Measurements from ENCODE around the gene MRPL12. TPM values are rescaled to one million over a fixed set of nuclear protein-coding genes. Genes with fewer than 3 reads are reported as not detected.

MRPL12 gene
- total and polyA plus RNA-seq, 9 of the 15 experiments (the other 6 are each of a cell fraction or from before 2014, with no cell fraction given): 0.94 to 338 (median 100) TPM

- TF ChIP-seq NCOA2 (IDR thresholded peaks at IDR 0.05; ENCODE audit: partially characterized antibody in 2 of 2): no peak
- peak; percentile 85 for TF ChIP-seq SAP30 (IDR thresholded peaks at IDR 0.05; ENCODE audit: borderline replicate concordance, insufficient read depth, low read depth, low read length, poor library complexity, severe bottlenecking)
- no peak for TF ChIP-seq ZKSCAN8 (CRISPR knock-in tag; IDR thresholded peaks at IDR 0.05)
- no peak for TF ChIP-seq CEBPB (tag; IDR thresholded peaks at IDR 0.05)
- 0 out of 2 replicates have a peak, but pooled peaks have one; percentile 35 for TF ChIP-seq ZBTB9 (CRISPR knock-in tag; IDR thresholded peaks at IDR 0.05)
- TF ChIP-seq ZNF232 (CRISPR knock-in tag; IDR thresholded peaks at IDR 0.05): no peak
- no peak for TF ChIP-seq ZNF140 (CRISPR knock-in tag; IDR thresholded peaks at IDR 0.05)
- TF ChIP-seq TFAM (CRISPR knock-in tag; conservative IDR thresholded peaks at IDR 0.05): no peak
- TF ChIP-seq CHD2 (IDR thresholded peaks at IDR 0.05; ENCODE audit: low read depth, low read length): peak; percentile 90
- no peak for TF ChIP-seq MITF (IDR thresholded peaks at IDR 0.05)
- TF ChIP-seq ZBTB11 (CRISPR knock-in tag; IDR thresholded peaks at IDR 0.05): peak in 1 of 3 experiments; percentile 68; a peak in 2 of 6 replicates
- TF ChIP-seq CTBP1 (IDR thresholded peaks at IDR 0.05; ENCODE audit: borderline replicate concordance): peak; percentile 72
- TF ChIP-seq SMARCA4 (IDR thresholded peaks at IDR 0.05): no peak
- TF ChIP-seq HDGF (IDR thresholded peaks at IDR 0.05): no peak
- no peak for TF ChIP-seq RNF219 (CRISPR knock-in tag; IDR thresholded peaks at IDR 0.05)
- TF ChIP-seq NRF1 (conservative IDR thresholded peaks at IDR 0.05 in 1 of 2, IDR thresholded peaks at IDR 0.05 in 1 of 2): peak; percentile 97 to 98
- no peak for TF ChIP-seq ZNF764 (CRISPR knock-in tag; IDR thresholded peaks at IDR 0.05; ENCODE audit: low read depth)
- TF ChIP-seq ZNF124 (CRISPR knock-in tag; IDR thresholded peaks at IDR 0.05): no peak
- TF ChIP-seq ZNF212 (CRISPR knock-in tag; IDR thresholded peaks at IDR 0.05): no peak
- TF ChIP-seq RNF2 (IDR thresholded peaks at IDR 0.05): peak; percentile 42; the same call in 1 of the 2 replicates
Measured at GRCh38 chr17:81683584-81684441, 19.4 kb upstream of the MRPL12 start, which contains the start of the genes ARL16 and HGS (continued).
